K562 (cell line): Measurements from ENCODE around the gene SCN7A. TPM values are rescaled to one million over a fixed set of nuclear protein-coding genes. Genes with fewer than 3 reads are reported as not detected.

Experiments used
- ATF3 ChIP-seq, 2 experiments: fragments of 450-650 bp in 1 of 2; sonication (generic) in 1 of 2; formaldehyde crosslinking in 1 of 2; IDR thresholded peaks in 1 of 2; conservative IDR thresholded peaks in 1 of 2; 2 replicates each; pipeline versions ENCODE4 v1.6.1 to v1.8.1; 2016 to 2023; ENCODE audit warnings: mild to moderate bottlenecking in 2 of 2, moderate library complexity in 2 of 2, inconsistent platforms in 1 of 2, missing genetic modification reagents in 1 of 2
- BRCA1 ChIP-seq, 2 experiments: fragments of 450-650 bp in 1 of 2; sonication (generic) in 1 of 2; formaldehyde crosslinking in 1 of 2; IDR thresholded peaks; 2 replicates each; pipeline versions ENCODE4 v1.5.0 to v1.6.1; 2017 to 2020; ENCODE audit warnings: mild to moderate bottlenecking in 1 of 2, missing genetic modification reagents in 1 of 2
- CEBPG ChIP-seq, 3 experiments: fragments of 200-800 bp in 1 of 3; sonication (Bioruptor generic) in 1 of 3; sonication (generic) in 1 of 3; formaldehyde crosslinking in 1 of 3; IDR thresholded peaks in 2 of 3; conservative IDR thresholded peaks in 1 of 3; 2 replicates each; pipeline versions ENCODE4 v1.6.1 to v1.8.0; 2016 to 2022; ENCODE audit warnings: missing compliant biosample characterization in 2 of 3, missing genetic modification characterization in 2 of 3, mild to moderate bottlenecking in 1 of 3, missing genetic modification reagents in 1 of 3
- CHD7 ChIP-seq: fragments of 200-600 bp; sonication (generic); IDR thresholded peaks from one replicate; pipeline ENCODE4 v1.6.1; 2012; ENCODE audit warnings: mild to moderate bottlenecking, low read depth, low read length, inconsistent platforms
- CREM ChIP-seq: IDR thresholded peaks from 2 replicates; pipeline ENCODE4 v1.6.1; 2014; ENCODE audit warnings: antibody characterized with exemption, low read depth
- IFI16 ChIP-seq: fragments of 250-450 bp; sonication (Bioruptor Pico); IDR thresholded peaks from 2 replicates; pipeline ENCODE4 v2.1.2; 2022; ENCODE audit warnings: mild to moderate bottlenecking, inconsistent platforms
- MLX ChIP-seq, 2 experiments: fragments of 450-650 bp in 1 of 2; sonication (generic) in 1 of 2; formaldehyde crosslinking; conservative IDR thresholded peaks; 2 replicates each; pipeline versions ENCODE4 v1.4.0 to v1.8.1; 2020 to 2022; ENCODE audit warnings: mild to moderate bottlenecking in 1 of 2, missing genetic modification reagents in 1 of 2
- PYGO2 ChIP-seq: fragments of 450-650 bp; IDR thresholded peaks from 2 replicates; pipeline ENCODE4 v1.6.1; 2016; ENCODE audit warnings: mild to moderate bottlenecking, missing genetic modification characterization, moderate library complexity, missing compliant biosample characterization
- RBM34 ChIP-seq: fragments of 200-400 bp; formaldehyde crosslinking; IDR thresholded peaks from 2 replicates; pipeline ENCODE4 v1.6.1; 2018; ENCODE audit warnings: low read length, borderline replicate concordance; ENCODE audit not compliant: insufficient read depth
- SAP30 ChIP-seq: fragments of 200-600 bp; sonication (generic); IDR thresholded peaks from 2 replicates; pipeline ENCODE4 v1.6.1; 2012; ENCODE audit warnings: borderline replicate concordance, low read depth, mild to moderate bottlenecking, moderate library complexity, low read length, control low read depth, inconsistent platforms; ENCODE audit not compliant: insufficient read depth, poor library complexity, severe bottlenecking
- SIN3A ChIP-seq, 2 experiments: fragments of 150-350 bp in 1 of 2; IDR thresholded peaks; 2 replicates each; pipeline ENCODE4 v1.6.1; 2011 to 2016; ENCODE audit warnings: borderline replicate concordance in 2 of 2, low read depth in 2 of 2, low read length in 2 of 2, mild to moderate bottlenecking in 2 of 2, moderate library complexity in 2 of 2; ENCODE audit not compliant: control insufficient read depth in 1 of 2
- polyA plus RNA-seq, 8 experiments: library from polyadenylated mRNA; depleted of rRNA in 4 of 8; stranded (reverse) in 5 of 8; unstranded in 3 of 8; fragments of >200 nt; fragmentation: Nextera tagmentation in 2 of 8; fragmentation: Illumina TruSeq in 1 of 8; extraction: Ambion mirVana in 2 of 8; extraction: Trizol in 1 of 8; gene quantifications; 2 replicates each; pipeline versions ENCODE4 v1.2.1 to v1.2.3, GENCODE V29; 2011 to 2014; ENCODE audit warnings: inconsistent platforms in 1 of 8, missing spikeins in 1 of 8
- total RNA-seq, 7 experiments: library from RNA; depleted of rRNA in 6 of 7; stranded (reverse); fragments of >200 nt in 6 of 7; fragmentation: Illumina TruSeq in 2 of 7; extraction: Trizol in 2 of 7; gene quantifications; 2 replicates each; pipeline versions ENCODE4 v1.2.1 to v1.2.3, GENCODE V29; 2011 to 2021; ENCODE audit warnings: low replicate concordance in 1 of 7

Gene SCN7A
- total and polyA plus RNA-seq, 9 of the 15 experiments (the other 6 are each of a cell fraction or from before 2014, with no cell fraction given), result under 0.01 to 0.05 (median 0.03) TPM; not detected in 3

GRCh38 chr2:166410828-166411472 lies 83.1 kb downstream of the SCN7A start (continued):
- no peak for TF ChIP-seq CHD7
- TF ChIP-seq ATF3 (IDR thresholded peaks at IDR 0.05), result peak; percentile 97
- no peak for TF ChIP-seq ATF3 (CRISPR knock-in tag; conservative IDR thresholded peaks at IDR 0.05)
- TF ChIP-seq SAP30, result no peak
- TF ChIP-seq CEBPG (CRISPR knock-in tag; IDR thresholded peaks at IDR 0.05), result peak; percentile 52; the same call in 1 of the 2 replicates
- peak; percentile 91 to 99 for TF ChIP-seq CEBPG (tag; conservative IDR thresholded peaks at IDR 0.05 in 1 of 2, IDR thresholded peaks at IDR 0.05 in 1 of 2)
- TF ChIP-seq CREM, result no peak
- no peak for TF ChIP-seq PYGO2 (tag)
- no peak for TF ChIP-seq SIN3A (IDR thresholded peaks at IDR 0.05; ENCODE audit: borderline replicate concordance in 2 of 2, control insufficient read depth in 1 of 2, low read depth in 2 of 2, low read length in 2 of 2)
- TF ChIP-seq IFI16 (CRISPR knock-in tag), result no peak
- no peak for TF ChIP-seq MLX (CRISPR knock-in tag; conservative IDR thresholded peaks at IDR 0.05)
- TF ChIP-seq BRCA1 (IDR thresholded peaks at IDR 0.05), result no peak
- TF ChIP-seq BRCA1 (CRISPR knock-in tag; IDR thresholded peaks at IDR 0.05), result no peak
- TF ChIP-seq RBM34, result no peak
